PC-3 (cell line): ENCODE data around the gene RBP3. TPM values are rescaled to one million over a fixed set of nuclear protein-coding genes. Genes with fewer than 3 reads are reported as not detected.

Source experiments
- ATAC-seq: fragments of 200-7000 bp; cut with Tn5 transposase; 2 replicates; pipeline ENCODE4 v1.9.1; 2020; ENCODE audit warnings: mild to moderate bottlenecking, moderate library complexity
- BruUV-seq: library from RNA; stranded (reverse); fragments of 400-500 nt; replicated peaks from 2 replicates; lab custom pipeline; 2021; lab: Mats Ljungman, UMichigan
- CTCF ChIA-PET: fragments of 300-600 bp; sonication (Branson Sonifier 250); formaldehyde crosslinking; loops from one replicate; lab custom pipeline; 2022; ENCODE audit warnings: antibody characterized with exemption; lab: Charles Lee
- POLR2A ChIA-PET: fragments of 300-600 bp; sonication (Branson Sonifier 250); formaldehyde crosslinking; loops from one replicate; lab custom pipeline; 2022; ENCODE audit warnings: antibody characterized with exemption; ENCODE audit not compliant: unreplicated experiment; lab: Charles Lee
- DNase-seq: peaks from one replicate; pipeline ENCODE4 v3.0.0-alpha.2; 2015
- H2AFZ ChIP-seq: fragments of 300-600 bp; sonication (generic); 2 replicates; pipeline ENCODE4 v1.6.0; 2016; ENCODE audit warnings: antibody characterized with exemption, low read length
- H3F3A ChIP-seq: fragments of 300-600 bp; sonication (generic); one replicate; pipeline ENCODE4 v1.6.0; 2017; ENCODE audit warnings: antibody characterized with exemption, low read length, control low read depth, mild to moderate bottlenecking; ENCODE audit not compliant: unreplicated experiment
- H3K27ac ChIP-seq: fragments of 300-600 bp; sonication (generic); 2 replicates; pipeline ENCODE4 v1.5.1; 2016; ENCODE audit warnings: mild to moderate bottlenecking, low read length
- H3K27me3 ChIP-seq: fragments of 300-600 bp; sonication (generic); 2 replicates; pipeline ENCODE4 v1.6.1; 2016; ENCODE audit warnings: low read length, mixed read lengths
- H3K36me3 ChIP-seq: fragments of 300-600 bp; sonication (generic); 2 replicates; pipeline ENCODE4 v1.6.1; 2016; ENCODE audit warnings: low read depth, mixed run types, low read length, mixed read lengths
- H3K4me1 ChIP-seq: fragments of 300-600 bp; sonication (generic); 2 replicates; pipeline ENCODE4 v1.5.1; 2016; ENCODE audit warnings: low read length; ENCODE audit not compliant: insufficient read depth
- H3K4me2 ChIP-seq: fragments of 300-600 bp; sonication (generic); 2 replicates; pipeline ENCODE4 v1.6.0; 2016; ENCODE audit warnings: low read length
- H3K4me3 ChIP-seq: fragments of 300-600 bp; sonication (generic); 2 replicates; pipeline ENCODE4 v1.5.1; 2016; ENCODE audit warnings: mild to moderate bottlenecking, low read length, mixed read lengths
- H3K79me2 ChIP-seq: fragments of 300-600 bp; sonication (generic); 2 replicates; pipeline ENCODE4 v1.6.1; 2017; ENCODE audit warnings: low read length, mixed read lengths
- H3K9ac ChIP-seq: fragments of 300-600 bp; sonication (generic); 2 replicates; pipeline ENCODE4 v1.6.0; 2016; ENCODE audit warnings: mild to moderate bottlenecking, low read length
- H3K9me2 ChIP-seq: fragments of 300-600 bp; sonication (generic); replicated peaks from 2 replicates; pipeline ENCODE4 v1.6.1; 2016; ENCODE audit warnings: mixed run types, low read length, mixed read lengths
- H3K9me3 ChIP-seq: fragments of 300-600 bp; sonication (generic); 2 replicates; pipeline ENCODE4 v1.6.1; 2016; ENCODE audit warnings: low read length, mixed read lengths
- H4K20me1 ChIP-seq: fragments of 300-600 bp; sonication (generic); 2 replicates; pipeline ENCODE4 v1.6.1; 2016; ENCODE audit warnings: low read length, mixed read lengths
- EZH2 ChIP-seq: fragments of 300-600 bp; sonication (generic); IDR thresholded peaks from one replicate; pipeline ENCODE4 v1.6.1; 2017; ENCODE audit warnings: antibody characterized with exemption, mild to moderate bottlenecking, low read length; ENCODE audit not compliant: unreplicated experiment
- EZH2phosphoT487 ChIP-seq: fragments of 300-600 bp; sonication (generic); IDR thresholded peaks from 2 replicates; pipeline ENCODE4 v1.6.1; 2018; ENCODE audit warnings: mild to moderate bottlenecking, antibody characterized with exemption, low read length, borderline replicate concordance
- intact Hi-C: fragments of 100-400 bp; cut with micrococcal nuclease; formaldehyde crosslinking; loops from 2 replicates; pipeline ENCODE4 v1.9.0; 2023
- total RNA-seq: library from RNA; depleted of rRNA; stranded (reverse); fragments of >200 nt; gene quantifications from 2 replicates; pipeline ENCODE4 v1.2.3, GENCODE V29; 2014
- TF ChIP-seq, protein P1 (sequence below): fragments of 300-600 bp; sonication (generic); conservative IDR thresholded peaks from 2 replicates; pipeline ENCODE4 v1.5.1; 2017; ENCODE audit warnings: antibody characterized with exemption, low read depth, mild to moderate bottlenecking, low read length

The RBP3 gene
- total RNA-seq, 1 experiment from 2014 or later, result not detected

DNA sequence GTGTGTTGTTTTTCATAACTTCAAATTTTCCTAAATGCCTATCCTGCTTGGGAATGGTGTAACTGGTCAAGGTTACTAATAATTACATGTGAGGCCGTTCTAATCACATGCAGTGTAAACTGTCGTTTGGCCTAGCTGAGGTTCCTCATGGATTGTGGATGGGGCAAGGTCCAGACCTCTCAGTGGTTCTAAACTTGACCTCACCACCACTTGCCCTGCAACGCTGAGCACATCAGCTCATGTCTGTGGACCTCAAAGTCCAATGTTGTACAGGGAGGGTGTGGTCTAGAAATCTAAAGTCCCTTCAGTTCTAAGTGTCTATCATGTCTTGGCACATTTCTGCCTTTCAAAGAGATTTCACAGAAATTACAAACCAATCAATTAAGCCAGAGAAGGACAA is 15.6 kb downstream of the RBP3 start:
- Histone ChIP-seq H3K36me3 (no peaks in the 10 kb centered on the region), H3K9ac (no peak overlapping the region), H3K9me2 (no peaks in the 10 kb centered on the region), H2AFZ (no peak overlapping the region), H3K4me1 (0 out of 2 replicates have a peak, but pooled peaks cover 4% of the 10 kb centered on the region), H3K4me3 (no peak overlapping the region), H3K79me2 (no peaks in the 10 kb centered on the region), H3K27me3 (no peaks in the 10 kb centered on the region), H3K9me3 (no peaks in the 10 kb centered on the region), H3K4me2 (no peak overlapping the region), H3K27ac (no peak overlapping the region), H4K20me1 (no peaks in the 10 kb centered on the region), H3F3A (no peaks in the 10 kb centered on the region)
- CTCF ChIA-PET, result no interaction called here
- intact Hi-C loops, result loop anchor here (10.0 kb wide), 1 partner anchor 71 kb away; no protein-coding TSS in a partner anchor
- TF ChIP-seq EZH2phosphoT487 (no peak), EZH2 (no peak)
- TF ChIP-seq, protein P1, sequence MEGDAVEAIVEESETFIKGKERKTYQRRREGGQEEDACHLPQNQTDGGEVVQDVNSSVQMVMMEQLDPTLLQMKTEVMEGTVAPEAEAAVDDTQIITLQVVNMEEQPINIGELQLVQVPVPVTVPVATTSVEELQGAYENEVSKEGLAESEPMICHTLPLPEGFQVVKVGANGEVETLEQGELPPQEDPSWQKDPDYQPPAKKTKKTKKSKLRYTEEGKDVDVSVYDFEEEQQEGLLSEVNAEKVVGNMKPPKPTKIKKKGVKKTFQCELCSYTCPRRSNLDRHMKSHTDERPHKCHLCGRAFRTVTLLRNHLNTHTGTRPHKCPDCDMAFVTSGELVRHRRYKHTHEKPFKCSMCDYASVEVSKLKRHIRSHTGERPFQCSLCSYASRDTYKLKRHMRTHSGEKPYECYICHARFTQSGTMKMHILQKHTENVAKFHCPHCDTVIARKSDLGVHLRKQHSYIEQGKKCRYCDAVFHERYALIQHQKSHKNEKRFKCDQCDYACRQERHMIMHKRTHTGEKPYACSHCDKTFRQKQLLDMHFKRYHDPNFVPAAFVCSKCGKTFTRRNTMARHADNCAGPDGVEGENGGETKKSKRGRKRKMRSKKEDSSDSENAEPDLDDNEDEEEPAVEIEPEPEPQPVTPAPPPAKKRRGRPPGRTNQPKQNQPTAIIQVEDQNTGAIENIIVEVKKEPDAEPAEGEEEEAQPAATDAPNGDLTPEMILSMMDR, result no peak
- BruUV-seq, result no TSS peak
- ATAC-seq (no peak), DNase-seq (no peak)
- POLR2A ChIA-PET, result no interaction called here

DNA sequence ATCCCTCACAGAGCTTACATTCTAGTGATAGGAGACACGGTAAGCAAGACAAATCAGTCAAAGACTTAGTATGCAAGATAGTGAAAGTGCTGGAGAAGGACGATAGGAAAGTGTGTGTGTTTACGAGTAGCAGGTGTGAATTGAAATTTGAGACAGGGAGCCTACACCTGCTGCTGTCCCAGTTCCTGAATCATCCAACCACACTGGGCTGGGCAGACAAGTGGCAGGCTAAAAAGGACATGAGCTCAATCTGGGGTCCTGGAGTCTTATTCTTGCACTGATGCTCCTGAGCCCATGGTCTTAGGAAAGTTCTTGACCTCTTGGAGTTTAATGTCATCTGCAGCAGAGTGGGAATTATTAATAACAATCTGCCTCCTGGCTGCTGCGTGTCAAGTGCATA is 16.2 kb downstream of the RBP3 start:
- no peaks in the 10 kb centered on the region for H3K27me3 ChIP-seq
- H3K79me2 ChIP-seq, result no peaks in the 10 kb centered on the region
- H2AFZ ChIP-seq, result no peak overlapping the region
- H3K27ac ChIP-seq, result no peak overlapping the region
- TF ChIP-seq EZH2 (no peak), EZH2phosphoT487 (no peak)
- TF ChIP-seq, protein P1, result no peak
- no peaks in the 10 kb centered on the region for H3K36me3 ChIP-seq
- ChIA-PET CTCF (interaction anchor here (0.6 kb wide), 1 partner anchor 73 kb away, joined by 3 read pairs; no protein-coding TSS in a partner anchor), POLR2A (no interaction called here)
- no peak for DNase-seq
- no peaks in the 10 kb centered on the region for H3K9me2 ChIP-seq
- ATAC-seq, result no peak
- no peak overlapping the region for H3K4me3 ChIP-seq
- no peaks in the 10 kb centered on the region for H3K9me3 ChIP-seq
- BruUV-seq, result no TSS peak
- H3F3A ChIP-seq, result no peaks in the 10 kb centered on the region
- intact Hi-C loops, result loop anchor here (10.0 kb wide), 1 partner anchor 70 kb away; no protein-coding TSS in a partner anchor
- H4K20me1 ChIP-seq, result no peaks in the 10 kb centered on the region
- H3K4me1 ChIP-seq, result 0 out of 2 replicates have a peak, but pooled peaks cover 4% of the 10 kb centered on the region
- no peak overlapping the region for H3K9ac ChIP-seq
- H3K4me2 ChIP-seq, result no peak overlapping the region

DNA sequence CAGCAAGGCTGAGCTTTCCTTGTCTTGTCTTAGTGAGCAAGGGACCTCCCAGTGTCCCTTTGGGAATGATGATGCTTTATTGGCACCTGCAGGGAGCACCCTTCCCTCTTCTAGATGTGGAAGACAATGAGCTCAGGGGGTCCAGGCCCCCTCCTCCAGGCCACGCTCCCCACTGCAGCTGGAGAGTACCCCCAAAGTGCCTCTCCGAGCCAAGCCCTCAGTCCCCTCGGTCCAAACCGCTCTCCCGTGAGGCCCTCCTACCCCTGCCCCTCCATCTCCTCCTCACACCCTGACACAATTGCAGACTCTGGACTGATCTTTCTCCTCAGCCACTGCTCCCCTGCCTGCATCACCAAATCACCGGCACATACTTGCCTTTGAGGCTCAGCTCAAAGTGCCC is 16.7 kb downstream of the RBP3 start:
- H3K4me2 ChIP-seq, result no peak overlapping the region
- DNase-seq (no peak), ATAC-seq (no peak)
- no peaks in the 10 kb centered on the region for H3K79me2 ChIP-seq
- H3K27me3 ChIP-seq, result no peaks in the 10 kb centered on the region
- H3K9me2 ChIP-seq, result no peaks in the 10 kb centered on the region
- H3F3A ChIP-seq, result no peaks in the 10 kb centered on the region
- ChIA-PET POLR2A (no interaction called here), CTCF (no interaction called here)
- H3K4me1 ChIP-seq, result 0 out of 2 replicates have a peak, but pooled peaks cover 4% of the 10 kb centered on the region
- no TSS peak for BruUV-seq
- no peak overlapping the region for H3K27ac ChIP-seq
- H3K36me3 ChIP-seq, result no peaks in the 10 kb centered on the region
- H3K9ac ChIP-seq, result no peak overlapping the region
- H4K20me1 ChIP-seq, result no peaks in the 10 kb centered on the region
- no peaks in the 10 kb centered on the region for H3K9me3 ChIP-seq
- H2AFZ ChIP-seq, result no peak overlapping the region
- TF ChIP-seq EZH2, result no peak
- no peak for TF ChIP-seq EZH2phosphoT487
- TF ChIP-seq, protein P1, result no peak
- no peak overlapping the region for H3K4me3 ChIP-seq
- intact Hi-C loops, result loop anchor here (10.0 kb wide), 1 partner anchor 70 kb away; no protein-coding TSS in a partner anchor
